HT-29 (cell line): ENCODE measurements around the gene TNFAIP2. TPM values are rescaled to one million over a fixed set of nuclear protein-coding genes. Genes with fewer than 3 reads are reported as not detected.

ENCODE experiments used
- DNase-seq: peaks from one replicate; pipeline ENCODE4 v3.0.0-alpha.2; 2015; ENCODE audit warnings: low spot score
- total RNA-seq: library from RNA; depleted of rRNA; stranded (reverse); fragments of >200 nt; shearing (Covaris generic); gene quantifications from 2 replicates; pipeline ENCODE4 v1.2.3, GENCODE V29; 2014

Gene TNFAIP2
- total RNA-seq, 1 experiment from 2014 or later = 168 TPM

DNA sequence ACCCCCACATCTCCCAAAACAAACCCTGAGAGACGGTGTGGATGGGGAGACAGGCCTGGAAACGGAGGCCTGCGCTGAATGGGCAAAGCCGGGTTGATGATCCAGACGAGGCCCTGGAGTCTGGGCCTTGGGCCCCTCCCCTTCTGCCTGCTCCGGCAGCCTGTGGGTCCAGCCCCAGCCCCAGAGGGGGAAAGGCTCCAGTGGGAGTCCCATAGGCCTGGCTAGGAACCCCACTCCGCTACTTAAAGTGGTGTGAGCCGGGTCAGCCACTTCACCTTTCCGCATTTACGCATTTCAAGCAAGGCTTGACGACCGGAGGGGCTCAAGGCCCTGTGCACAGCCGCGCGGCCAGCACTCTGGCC, 695 bp upstream of the TNFAIP2 start:
- DNase-seq = no peak

DNA sequence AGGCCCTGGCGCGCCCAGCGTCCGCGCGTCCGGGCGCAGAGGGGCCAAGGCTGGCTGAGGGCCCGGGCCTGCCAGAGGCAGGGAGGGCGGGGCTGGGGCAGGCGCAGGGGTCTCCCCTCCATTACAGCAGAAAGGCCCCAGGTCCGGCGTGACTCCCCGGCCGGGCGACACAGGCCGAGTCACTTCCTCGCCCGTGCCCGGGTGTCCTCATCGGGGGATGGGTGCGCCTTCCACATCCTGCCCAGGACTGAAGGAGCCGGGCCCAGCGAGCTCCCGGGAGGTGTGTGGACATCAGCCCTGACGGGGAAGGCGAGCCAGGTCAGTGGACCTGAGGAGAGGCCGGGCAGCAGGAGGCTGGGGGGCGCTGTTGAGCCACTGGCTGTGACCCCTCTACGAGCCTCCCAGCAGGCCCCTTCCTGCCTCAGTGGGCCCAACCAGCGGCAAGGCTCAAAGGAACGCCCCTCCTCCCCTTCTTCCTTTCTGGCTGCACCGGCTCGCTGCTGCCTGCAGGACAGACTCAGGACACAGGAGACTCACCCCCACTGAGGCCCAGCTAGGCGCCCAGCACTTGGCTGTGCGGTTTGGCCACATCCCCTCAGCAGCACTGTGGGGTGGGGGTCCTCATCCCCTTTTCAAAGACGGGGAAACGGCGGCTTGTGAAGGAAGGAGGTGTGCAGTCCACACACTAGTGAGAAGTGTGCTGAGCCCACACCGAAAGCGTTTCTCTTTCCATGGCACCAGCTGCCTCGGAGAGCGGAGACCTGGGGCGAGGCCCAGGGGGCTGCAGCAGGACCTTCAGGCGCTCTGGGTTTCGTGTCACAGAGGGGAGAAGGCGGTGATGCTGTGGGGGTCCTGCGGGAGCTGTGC, 606 bp downstream of the TNFAIP2 start:
- DNase-seq = no peak

DNA sequence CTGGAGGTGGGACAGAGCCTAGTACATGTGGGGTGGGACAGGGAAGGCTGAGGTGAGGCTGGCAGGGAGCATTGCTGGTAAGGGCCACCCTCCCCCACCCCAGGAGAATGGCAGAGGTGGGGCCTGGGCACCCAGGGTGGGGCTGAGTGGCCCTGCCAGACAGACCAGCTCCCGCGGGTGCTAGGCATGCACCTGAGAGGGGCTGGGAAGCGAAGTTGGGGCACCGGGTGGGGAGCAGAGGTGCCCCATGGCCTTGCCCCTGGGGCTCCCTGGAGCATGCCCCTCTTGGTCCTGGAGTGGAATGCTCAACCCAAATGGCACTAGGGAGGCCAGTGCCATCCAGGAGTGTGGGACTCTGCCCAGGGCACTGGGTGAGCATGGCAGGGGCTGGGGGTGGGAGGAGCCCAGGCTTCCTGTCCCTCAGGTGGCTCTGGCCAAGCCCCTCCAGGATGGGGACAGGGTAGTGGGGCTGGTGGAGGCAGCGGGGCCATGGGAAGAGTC, 1.3 kb downstream of the TNFAIP2 start:
- DNase-seq = no peak

DNA sequence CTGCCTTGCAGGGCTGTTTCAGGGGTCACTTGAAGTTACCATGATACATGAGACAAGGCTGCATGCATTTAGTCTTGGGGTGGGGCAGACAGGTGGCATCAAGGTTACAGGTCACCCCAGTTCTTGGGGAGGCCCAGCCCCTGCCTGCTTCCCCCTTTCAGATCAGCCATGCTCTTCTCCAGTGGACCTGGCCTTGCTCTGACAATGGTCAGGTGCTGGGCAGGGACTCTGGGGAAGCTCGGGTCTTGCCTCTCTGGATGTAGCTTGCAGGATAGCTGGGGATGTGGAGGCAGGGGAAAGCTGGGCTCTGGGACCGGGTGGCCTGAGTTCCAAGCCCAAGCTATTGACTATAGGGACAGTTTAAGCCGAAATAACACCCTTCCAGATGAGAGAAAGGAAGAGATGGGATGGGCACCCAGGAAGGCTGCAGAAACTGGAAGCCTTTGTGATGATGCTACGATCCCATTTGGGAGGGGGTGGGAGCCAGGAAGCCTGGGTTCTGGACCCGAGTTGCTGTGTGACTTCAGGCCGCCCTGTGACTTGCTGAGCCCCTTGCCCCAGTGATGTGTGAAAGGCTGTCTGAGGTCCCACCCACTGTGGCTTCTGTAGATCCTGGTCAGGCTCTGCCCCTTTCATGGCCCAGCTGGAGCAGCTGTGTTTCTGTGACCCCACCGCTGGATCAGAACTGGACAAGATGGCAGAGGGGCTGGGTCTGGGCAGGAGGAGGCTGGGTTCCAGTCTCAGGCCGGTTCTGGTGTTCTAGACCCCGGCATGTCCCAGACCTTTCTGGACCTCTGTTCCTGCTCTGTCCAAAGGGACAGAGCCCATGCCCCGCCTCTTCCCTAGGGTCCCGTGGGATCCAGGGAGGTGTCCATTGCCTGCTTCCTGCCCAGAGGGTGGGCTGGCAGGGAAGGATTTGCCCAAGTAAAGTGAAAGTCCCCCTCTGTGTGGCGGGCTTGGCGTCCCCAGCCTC, 2.1 kb downstream of the TNFAIP2 start:
- DNase-seq = no peak

DNA sequence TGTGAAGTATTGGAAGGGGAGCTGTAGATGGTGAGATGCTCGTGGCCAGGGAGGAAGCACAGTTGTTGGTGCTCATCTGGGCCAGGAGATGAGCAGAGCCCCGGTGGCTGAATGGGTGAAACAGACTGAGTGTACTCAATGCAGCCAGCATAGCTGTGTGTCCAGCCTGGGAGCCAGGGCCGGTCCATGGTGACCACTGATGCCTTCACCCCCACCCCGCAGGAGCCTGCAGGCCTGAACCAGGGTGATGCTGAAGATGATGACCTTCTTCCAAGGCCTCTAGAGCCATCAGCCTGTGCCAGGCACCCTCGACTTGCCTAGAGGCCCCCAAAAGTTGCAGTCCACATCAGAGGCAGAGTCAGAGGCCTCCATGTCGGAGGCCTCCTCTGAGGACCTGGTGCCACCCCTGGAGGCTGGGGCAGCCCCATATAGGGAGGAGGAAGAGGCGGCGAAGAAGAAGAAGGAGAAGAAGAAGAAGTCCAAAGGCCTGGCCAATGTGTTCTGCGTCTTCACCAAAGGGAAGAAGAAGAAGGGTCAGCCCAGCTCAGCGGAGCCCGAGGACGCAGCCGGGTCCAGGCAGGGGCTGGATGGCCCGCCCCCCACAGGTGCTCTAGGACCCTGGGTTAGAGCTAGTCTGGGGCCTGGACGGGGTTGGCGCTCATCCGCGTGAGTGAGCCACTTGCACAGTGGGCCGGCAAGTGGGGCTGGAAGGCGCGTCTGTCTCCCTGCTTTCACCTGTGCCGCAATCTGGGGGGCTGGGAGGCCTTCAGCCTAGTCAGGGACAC, 3.0 kb downstream of the TNFAIP2 start:
- DNase-seq = no peak

DNA sequence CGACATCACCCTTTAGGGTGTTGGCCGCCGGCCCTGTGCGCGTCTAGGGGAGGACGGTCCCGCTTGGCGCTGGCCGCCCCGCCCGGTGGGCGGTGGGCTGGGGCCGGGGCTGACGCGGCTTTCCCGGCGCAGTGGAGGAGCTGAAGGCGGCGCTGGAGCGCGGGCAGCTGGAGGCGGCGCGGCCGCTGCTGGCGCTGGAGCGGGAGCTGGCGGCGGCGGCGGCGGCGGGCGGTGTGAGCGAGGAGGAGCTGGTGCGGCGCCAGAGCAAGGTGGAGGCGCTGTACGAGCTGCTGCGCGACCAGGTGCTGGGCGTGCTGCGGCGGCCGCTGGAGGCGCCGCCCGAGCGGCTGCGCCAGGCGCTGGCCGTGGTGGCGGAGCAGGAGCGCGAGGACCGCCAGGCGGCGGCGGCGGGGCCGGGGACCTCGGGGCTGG, 3.6 kb downstream of the TNFAIP2 start:
- peak; percentile 75 for DNase-seq

DNA sequence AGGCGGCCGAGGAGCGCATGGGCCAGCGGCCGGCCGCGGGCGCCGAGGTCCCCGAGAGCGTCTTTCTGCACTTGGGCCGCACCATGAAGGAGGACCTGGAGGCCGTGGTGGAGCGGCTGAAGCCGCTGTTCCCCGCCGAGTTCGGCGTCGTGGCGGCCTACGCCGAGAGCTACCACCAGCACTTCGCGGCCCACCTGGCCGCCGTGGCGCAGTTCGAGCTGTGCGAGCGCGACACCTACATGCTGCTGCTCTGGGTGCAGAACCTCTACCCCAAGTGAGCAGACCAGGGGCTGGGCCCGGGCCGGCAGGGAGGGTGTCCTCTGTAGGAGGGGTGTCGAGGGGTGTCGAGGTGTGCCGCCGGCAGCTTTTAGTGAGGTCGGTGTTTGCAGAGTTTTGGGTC, 4.1 kb downstream of the TNFAIP2 start:
- DNase-seq = no peak

DNA sequence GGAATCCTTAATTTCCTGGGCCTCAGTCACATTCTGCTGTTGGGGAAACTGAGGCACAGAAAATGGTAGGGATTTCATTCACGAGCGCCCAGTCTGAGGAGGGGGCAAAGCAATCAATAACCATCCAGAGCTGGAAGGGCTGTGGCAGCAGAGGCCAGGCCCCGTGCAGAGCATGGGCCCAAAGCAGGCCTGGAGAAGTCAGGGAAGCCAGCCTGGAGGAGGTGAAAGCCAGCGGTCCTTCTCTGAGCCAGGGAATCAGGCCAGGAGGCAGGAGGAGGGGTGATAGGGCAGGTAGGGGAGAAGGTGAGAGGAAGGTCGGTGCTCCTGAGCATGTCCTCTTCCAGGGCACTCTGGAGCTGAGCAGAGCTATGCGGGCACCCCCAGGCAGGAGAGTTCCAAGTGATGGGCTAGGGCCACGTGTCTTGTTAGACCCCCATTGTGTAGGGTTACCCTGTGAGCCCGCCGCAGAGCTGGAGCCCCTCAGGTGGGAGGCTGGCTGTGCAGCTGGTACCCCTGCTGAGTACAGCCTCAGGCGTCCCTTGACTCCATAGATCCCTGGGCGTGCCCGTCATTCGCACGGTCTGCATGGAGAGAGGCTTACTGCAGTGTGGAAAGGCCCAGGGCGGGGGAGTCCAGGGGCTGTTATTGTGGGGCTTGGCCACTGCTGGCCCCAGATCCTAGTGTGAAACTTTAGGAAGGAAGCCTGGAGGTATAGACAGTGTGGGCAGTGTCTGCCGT, 4.8 kb downstream of the TNFAIP2 start:
- peak; percentile 52 for DNase-seq

DNA sequence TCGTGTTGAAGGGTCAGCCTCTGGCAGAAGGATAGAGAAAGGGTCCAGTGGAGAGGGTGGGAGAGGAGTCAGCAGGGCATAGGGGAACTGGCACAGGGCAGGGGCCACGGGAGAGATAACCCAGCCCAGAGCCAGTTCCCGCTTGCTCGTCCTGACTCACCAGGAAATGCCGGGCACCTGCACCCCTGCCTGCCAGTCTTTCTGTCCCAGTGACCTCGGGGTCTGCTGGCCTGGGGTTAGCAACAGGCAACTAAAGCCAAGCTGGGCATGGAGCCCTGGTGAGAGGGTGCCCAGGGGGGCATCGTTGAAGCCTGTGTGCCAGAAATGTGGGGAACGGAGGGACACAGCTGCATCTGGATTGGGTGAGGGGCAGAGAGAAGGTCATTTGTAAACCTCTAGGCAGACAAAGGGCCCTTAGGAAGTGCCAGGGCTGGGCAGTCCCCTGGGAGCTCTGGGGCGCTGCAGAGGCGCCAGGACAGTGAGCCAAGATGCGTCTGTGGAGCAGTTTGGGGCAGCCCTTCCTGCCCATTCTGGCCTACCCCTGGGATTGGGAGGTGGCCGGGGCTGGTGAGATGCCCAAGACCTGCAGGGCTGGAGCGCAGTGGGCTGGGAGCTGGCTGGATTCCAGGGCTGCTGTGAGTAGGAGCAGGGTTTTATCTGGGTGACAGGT, 5.5 kb downstream of the TNFAIP2 start:
- DNase-seq = peak; percentile 80

DNA sequence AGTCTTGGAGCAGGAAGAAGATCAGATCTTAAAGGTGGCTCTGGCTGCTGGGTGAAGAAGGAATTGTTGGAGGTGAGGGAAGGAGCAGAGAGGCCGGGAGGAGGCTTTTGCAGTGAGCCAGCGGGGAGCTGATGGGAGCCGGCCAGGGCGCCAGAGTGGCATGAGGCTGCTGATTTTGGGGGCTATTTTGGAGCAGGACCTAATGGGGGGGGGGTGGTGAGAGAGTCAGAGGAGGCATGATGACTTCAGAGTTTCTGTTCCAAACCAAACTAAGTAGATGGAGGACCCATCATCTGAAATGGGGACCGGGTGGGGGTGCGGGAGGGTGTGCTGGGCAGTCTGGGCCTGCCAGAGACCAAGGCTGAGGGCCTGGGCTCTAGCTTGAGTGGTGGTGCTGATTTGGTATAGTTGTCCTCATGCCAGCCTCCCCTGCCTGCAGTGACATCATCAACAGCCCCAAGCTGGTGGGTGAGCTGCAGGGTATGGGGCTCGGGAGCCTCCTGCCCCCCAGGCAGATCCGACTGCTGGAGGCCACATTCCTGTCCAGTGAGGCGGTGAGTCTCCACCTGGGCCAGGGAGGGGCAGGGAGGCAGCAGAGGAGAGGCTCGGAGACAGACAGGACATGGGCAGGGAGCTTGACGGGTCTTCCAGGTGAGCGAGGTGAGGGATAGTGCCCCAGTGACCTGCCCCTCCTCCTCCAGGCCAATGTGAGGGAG, 6.2 kb downstream of the TNFAIP2 start:
- no peak for DNase-seq

DNA sequence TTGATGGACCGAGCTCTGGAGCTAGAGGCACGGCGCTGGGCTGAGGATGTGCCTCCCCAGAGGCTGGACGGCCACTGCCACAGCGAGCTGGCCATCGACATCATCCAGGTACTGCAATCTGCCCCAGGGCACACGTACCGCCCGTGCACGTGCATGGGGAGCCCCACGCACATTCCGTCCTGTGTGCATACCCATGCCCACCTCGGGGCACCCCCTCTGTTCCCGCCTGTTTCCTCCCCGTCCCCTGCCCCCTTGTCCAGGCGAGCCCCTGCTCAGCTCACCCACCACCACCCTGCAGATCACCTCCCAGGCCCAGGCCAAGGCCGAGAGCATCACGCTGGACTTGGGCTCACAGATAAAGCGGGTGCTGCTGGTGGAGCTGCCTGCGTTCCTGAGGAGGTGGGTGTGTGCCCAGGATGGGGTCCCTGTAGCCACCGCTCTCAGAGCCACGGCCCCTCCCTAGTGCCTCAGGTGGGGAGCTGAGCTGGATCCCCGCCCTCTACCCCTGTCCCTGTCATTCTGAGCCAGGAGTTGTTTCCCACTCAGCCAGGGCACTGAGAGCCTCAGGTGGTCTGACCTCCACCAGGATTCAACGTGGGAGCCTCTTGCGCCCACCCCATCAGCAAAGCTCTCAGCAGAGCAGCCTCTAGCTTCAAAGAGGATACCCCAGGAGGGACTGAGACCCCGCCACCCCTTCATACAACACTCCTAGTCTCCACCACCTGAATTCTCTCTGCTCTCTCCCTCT, 6.9 kb downstream of the TNFAIP2 start:
- DNase-seq = no peak

DNA sequence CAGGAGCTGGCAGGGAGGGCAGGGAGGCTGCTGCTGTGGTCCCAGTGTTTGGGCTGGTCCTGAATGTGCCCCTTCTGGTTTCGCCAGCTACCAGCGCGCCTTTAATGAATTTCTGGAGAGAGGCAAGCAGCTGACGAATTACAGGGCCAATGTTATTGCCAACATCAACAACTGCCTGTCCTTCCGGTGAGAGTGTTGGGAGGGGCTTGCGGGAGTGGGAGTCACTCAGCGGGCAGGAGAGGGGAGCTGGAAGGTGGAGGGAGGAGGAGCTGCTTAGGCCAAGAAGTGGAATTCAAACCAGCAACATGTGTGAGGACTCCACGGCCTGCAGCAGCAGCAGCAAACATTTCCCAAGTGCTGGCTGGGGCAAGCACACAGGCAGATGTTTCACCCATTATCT, 7.7 kb downstream of the TNFAIP2 start:
- DNase-seq = no peak

DNA sequence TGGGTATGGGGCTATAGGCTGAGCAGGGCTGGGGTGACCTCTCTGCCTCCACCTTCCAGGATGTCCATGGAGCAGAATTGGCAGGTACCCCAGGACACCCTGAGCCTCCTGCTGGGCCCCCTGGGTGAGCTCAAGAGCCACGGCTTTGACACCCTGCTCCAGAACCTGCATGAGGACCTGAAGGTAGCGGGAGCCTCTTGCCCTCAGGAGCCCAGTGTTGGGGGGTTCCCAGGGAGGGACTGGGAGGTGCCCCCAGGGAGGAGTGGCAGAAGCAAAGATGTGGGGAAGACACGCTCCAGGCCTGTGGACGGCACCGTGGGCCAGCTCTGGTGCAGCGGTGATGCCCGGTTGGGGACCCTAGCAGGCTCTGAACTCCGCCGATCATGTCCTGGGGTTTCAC, 8.3 kb downstream of the TNFAIP2 start:
- no peak for DNase-seq

DNA sequence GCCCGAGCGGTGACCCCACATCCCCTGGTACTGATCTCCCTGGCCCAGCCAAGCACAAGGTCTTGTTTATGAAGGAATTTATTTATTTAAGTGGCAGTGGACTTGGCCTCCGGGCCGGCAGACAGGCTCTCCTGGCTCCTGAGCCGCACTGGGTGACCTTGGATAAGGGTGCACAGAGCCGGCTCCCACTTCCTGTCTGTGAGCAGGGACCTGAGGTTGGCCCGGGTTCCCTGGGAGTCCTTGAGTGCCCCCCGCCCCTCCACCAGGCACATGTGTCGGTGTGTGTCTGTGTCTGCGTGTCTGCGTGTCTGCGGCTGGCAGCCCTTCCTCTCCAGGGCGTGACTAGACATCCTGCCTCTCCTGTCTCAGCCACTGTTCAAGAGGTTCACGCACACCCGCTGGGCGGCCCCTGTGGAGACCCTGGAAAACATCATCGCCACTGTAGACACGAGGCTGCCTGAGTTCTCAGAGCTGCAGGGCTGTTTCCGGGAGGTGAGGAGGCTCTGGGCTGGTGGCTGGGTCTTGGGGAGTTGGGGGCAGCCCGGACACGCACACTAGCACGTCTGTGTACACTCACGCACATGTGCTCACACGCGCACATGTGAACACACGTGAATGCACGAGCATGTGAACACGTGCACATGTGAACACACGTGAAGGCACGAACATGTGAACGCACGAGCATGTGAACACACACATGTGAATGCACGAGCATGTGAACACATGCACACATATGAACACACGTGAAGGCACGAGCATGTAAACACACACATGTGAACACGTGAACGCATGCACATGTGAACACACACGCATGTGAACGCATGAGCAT, 9.3 kb downstream of the TNFAIP2 start:
- DNase-seq = no peak

DNA sequence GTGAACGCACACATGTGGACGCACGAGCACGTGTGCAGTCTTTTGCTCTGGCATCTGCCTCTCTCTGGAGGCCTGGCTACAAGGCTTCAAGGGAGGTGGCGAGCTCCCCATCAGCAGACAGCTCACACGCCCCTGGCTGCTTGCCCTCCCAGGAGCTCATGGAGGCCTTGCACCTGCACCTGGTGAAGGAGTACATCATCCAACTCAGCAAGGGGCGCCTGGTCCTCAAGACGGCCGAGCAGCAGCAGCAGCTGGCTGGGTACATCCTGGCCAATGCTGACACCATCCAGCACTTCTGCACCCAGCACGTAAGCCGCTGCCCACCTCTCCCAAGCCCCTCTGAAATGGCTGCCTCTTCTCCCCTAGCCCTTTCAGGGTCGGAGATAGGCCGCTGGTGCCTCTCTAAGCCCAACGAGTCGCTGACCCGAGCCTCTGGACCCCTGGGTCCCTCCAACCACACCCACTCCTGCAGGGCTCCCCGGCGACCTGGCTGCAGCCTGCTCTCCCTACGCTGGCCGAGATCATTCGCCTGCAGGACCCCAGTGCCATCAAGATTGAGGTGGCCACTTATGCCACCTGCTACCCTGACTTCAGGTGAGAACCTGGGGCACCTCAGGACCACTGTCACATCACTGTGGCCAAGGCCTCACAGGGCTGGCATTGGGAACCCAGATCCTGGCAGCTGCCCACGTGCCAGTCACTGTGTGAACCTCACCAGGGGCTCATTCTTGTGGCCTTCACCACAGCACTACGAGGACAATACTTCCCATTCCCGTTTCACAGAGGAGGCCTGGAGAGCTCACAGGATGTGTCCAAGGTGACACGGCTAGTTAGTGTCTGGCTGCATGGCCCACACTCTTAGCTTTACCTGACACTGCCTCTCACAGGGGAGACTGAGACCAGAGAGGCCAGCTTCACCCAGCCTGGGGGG, 10.2 kb downstream of the TNFAIP2 start:
- no peak for DNase-seq

DNA sequence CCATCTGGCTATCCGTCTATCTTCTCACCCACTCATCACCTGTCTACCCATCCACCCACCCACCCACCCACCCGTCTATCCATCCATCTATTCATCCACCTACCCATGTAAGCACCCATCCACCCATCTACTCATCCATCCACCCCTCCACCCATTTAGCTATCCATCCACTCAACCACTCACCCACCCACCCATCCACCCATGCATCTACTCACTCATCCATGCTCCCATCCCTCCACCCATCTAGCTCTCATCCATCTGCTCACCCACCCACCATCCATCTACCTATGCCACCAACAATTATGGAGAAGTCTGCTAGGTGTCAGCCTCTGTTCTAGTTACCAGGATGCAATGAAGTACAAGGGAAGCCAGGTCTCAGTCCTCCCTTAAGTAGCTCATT, 11.1 kb downstream of the TNFAIP2 start:
- DNase-seq = no peak

DNA sequence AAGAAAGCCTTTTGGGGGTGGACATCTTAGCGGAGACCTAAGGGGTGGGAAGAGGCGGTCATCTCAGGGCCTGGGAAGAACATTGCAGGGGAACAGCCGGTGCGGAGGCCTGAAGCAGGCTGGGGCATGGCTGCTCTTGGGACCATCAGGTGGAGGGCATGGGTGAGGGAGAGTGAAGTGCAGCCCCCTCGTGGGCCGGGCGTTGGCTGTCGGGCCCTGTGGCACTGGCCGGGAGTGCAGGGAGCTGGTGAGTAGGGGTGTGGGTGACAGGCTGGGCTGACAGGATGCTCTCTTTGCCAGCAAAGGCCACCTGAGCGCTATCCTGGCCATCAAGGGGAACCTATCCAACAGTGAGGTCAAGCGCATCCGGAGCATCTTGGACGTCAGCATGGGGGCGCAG, 11.7 kb downstream of the TNFAIP2 start:
- no peak for DNase-seq
